Measurements from ENCODE around the gene MAP4K4.

MAP4K4 gene

GRCh38 chr2:101815739-101816391 is 118.4 kb downstream of the MAP4K4 start:
- DNase-seq (ENCODE audit: low read depth) = no peak

DNA sequence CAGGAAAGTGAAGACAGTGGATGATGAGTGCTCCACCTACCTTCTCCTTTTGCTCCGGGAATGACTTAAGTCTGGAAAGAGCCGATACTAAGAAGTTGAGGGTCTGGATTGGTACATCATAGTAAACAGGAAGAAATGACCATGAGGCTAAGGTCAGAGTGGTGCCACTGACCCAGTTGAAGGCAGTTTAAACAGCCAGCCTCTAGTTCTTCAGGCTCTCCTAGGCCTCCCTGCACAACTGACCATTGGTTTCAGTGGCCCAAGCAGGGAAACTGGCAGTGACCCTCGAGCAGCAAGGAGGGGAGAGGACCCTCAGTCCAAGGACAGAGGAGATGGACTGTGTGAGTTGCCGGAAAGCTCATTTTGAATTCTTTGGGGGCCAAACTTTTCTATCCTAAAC is 119.1 kb downstream of the MAP4K4 start:
- no peak for DNase-seq (ENCODE audit: low read depth)

DNA sequence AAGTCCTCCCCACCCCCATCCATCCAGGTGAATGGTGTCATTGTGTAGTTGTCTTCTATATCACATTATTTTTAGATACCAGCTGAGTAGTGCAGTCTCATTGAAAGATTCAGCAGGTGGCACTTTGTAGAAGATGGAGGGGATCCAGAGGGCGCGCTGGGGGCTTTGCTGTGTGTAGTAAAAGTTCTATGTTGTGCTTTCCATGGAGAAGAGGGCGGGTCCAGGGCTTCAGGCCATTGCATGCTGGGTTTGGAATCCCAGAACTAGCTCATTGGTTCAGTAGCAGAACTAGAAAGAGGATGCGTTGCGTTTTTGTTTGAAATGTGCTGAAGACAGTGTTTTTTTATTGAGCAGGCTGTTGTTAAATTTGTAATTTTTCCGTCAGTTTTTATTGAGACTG is 120.0 kb downstream of the MAP4K4 start:
- no peak for DNase-seq (ENCODE audit: low read depth)

DNA sequence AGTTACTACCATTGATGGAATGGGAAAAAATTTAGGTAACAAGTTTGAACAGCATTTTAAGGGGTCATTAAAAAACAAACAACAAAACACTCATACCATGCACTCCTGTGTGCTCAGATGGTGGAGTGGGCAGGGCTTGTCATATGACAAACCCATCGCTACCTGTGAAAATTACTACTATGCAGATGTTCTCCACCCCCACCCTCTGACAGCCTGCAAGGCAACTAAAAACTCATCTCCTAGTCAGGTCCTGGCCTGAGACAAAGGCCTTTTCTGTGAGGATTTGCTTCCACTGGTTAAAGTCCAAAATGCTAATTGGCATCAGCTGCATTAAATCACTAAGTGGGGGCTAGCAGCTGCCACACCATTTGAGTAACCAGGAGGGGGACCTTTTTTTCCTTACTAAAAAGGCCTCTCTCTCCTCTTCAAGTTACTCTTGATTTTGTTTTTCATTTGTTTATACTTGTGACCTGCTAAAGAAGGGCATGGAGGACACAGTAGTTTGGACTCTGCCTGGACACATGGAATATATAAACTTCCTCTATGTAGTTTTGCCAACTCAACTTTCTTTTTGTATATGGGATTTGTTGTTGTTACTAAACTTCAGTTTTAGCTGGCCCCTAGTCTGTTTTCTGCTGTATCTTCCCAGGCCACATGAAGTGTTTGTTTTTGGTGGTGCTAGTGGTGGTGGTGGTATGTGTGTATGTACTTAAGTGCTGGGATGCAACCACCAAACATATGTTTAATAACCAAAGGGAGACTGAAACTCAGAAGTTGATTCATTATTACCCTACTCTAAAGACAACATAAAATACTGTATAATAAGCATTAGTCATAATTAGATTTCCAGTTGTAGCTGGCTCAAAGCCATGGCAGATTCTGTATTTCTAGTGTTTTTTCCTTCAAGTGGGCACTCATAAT is 121.3 kb downstream of the MAP4K4 start:
- DNase-seq (ENCODE audit: low read depth) = no peak

DNA sequence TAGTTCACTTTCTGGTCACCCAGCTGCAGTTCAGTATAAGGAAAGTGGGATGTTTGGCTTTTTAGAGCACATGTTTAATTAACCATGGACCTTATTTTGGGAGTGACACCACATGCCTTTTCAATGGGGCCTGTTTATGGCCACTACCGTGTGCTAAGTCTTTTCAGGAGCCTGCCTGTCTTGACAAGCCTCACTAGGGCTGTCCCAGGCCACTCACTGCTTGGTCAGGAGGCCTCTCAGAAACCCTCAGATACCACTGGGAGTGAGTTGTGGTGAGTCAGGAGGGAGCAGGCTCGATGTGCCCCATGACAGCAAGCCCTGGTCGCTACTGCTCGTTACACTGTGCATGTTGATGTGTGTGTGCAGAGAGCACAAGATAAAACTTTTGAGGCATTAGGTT is 123.0 kb downstream of the MAP4K4 start:
- DNase-seq (ENCODE audit: low read depth) = no peak

GRCh38 chr2:101821059-101821805 is 123.7 kb downstream of the MAP4K4 start:
- DNase-seq (ENCODE audit: low read depth) = no peak

GRCh38 chr2:101821828-101822458 is 124.4 kb downstream of the MAP4K4 start:
- no peak for DNase-seq (ENCODE audit: low read depth)

DNA sequence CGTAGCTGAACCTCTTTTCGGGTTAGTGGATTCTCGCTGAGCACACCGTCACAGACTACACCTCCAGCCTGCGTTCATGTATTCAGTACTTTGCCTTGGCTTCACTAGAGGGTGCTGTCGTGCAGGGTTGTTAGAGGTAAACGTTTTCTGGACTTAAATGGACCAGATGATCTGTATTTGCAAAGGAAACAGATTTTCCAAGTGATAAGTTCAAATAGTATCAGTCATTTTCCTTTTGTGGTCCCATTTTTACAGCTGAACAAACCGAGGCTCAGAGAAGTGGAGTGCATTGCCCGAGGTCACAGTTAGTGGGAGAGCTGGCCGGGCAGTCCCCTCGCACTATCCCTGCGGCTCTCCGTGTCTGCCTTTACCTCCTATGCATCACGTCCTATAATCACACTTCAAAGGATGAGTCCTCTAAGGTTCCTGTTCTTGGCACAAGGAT is 125.9 kb downstream of the MAP4K4 start:
- peak; percentile 45 for DNase-seq (ENCODE audit: low read depth)

- no peak for DNase-seq (ENCODE audit: low read depth)
Observed at GRCh38 chr2:101823859-101824258, 126.4 kb downstream of the MAP4K4 start.

- no peak for DNase-seq (ENCODE audit: low read depth)
Observed at GRCh38 chr2:101826716-101827115, 129.2 kb downstream of the MAP4K4 start.

- no peak for DNase-seq (ENCODE audit: low read depth)
Observed at GRCh38 chr2:101827246-101827645, 129.7 kb downstream of the MAP4K4 start.

GRCh38 chr2:101828257-101828656 is 130.8 kb downstream of the MAP4K4 start:
- DNase-seq (ENCODE audit: low read depth) = no peak

- DNase-seq (ENCODE audit: low read depth) = no peak
Observed at GRCh38 chr2:101828673-101829334, 131.3 kb downstream of the MAP4K4 start.

DNA sequence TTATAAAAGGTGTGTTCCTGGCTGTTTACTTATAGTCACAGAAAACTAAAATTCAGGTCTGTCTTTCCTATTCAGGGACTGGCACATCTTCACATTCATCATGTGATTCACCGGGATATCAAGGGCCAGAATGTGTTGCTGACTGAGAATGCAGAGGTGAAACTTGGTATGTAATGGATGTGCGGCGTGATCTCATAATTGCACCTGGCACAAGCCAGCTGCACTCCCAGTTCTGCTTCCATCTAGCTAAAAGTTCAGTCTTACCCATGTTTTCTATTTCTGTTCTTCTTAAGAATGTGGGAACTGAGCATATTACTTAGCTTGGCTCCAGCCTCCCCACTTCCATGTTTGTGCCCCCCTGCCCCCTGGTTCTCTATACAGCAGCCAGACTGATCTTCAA is 131.9 kb downstream of the MAP4K4 start:
- DNase-seq (ENCODE audit: low read depth) = no peak

DNA sequence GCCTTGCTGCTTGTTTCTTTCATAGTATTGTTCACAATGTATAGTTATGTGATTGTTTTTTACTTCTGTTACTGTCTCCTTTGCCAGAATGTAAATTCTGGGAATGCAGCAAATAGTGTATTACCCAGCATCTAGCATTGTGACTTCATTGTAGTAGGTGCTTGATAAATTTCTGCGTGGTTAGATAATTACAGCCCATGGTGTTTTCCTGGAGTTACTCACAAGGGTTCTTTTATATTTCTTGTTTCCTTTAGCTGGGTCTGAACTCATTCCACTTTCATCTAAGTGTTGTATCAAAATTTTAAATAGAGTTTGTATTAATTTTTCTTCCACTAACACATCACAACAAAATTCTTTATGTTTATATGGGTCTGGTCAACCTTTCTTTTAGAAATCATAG is 132.6 kb downstream of the MAP4K4 start:
- no peak for DNase-seq (ENCODE audit: low read depth)

DNA sequence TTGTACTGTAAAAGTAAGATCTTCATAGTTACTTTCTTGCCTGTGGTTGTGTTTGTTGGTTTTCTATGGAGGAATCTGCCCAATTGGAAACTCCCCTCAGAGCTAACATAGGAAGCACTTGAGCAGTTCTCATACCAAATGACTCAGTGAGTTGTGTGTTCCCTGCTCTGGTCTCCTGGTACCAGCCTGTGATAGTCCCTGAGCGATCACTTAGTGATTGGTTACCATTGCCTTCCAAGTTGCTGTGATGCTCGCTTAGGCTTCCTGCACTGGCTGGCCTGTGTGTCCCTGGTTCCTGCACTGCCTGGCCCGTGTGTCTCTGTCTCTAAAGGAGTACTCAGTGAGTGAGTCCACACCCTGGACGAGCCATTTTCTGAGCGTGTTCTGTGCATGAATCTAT is 133.0 kb downstream of the MAP4K4 start:
- no peak for DNase-seq (ENCODE audit: low read depth)

GRCh38 chr2:101831351-101831865 is 133.9 kb downstream of the MAP4K4 start:
- DNase-seq (ENCODE audit: low read depth) = peak; percentile 28

- DNase-seq (ENCODE audit: low read depth) = no peak
Observed at GRCh38 chr2:101832114-101832513, 134.6 kb downstream of the MAP4K4 start.

- DNase-seq (ENCODE audit: low read depth) = no peak
Observed at GRCh38 chr2:101833890-101834523, 136.5 kb downstream of the MAP4K4 start.

- DNase-seq (ENCODE audit: low read depth) = no peak
Observed at GRCh38 chr2:101837354-101837753, 139.8 kb downstream of the MAP4K4 start.
